Esophagus muscularis mucosa (tissue), 4 donors: ENCODE data around the gene ENDOU.

ENCODE experiments used
- EP300 ChIP-seq: sonication (generic); formaldehyde crosslinking; IDR thresholded peaks from one replicate; pipeline ENCODE4 v1.6.1; 2017; ENCODE audit warnings: antibody characterized with exemption
- POLR2A ChIP-seq: fragments of 450-650 bp; IDR thresholded peaks from one replicate; pipeline ENCODE4 v1.6.1; 2017; ENCODE audit warnings: antibody characterized with exemption, moderate library complexity, mild to moderate bottlenecking, low read depth
- POLR2AphosphoS5 ChIP-seq, 2 donors: sonication (generic); formaldehyde crosslinking; IDR thresholded peaks; one replicate each; pipeline ENCODE4 v1.6.1; 2017; ENCODE audit warnings: antibody characterized with exemption in 2 of 2
- TF ChIP-seq, protein P1 (sequence below), 3 experiments: fragments of 200-600 bp in 2 of 3; fragments of 450-650 bp in 1 of 3; sonication (generic) in 2 of 3; IDR thresholded peaks; one replicate each; pipeline ENCODE4 v1.5.1; 2017 to 2019; ENCODE audit warnings: antibody characterized with exemption in 3 of 3, mild to moderate bottlenecking in 2 of 3, moderate library complexity in 1 of 3

DNA sequence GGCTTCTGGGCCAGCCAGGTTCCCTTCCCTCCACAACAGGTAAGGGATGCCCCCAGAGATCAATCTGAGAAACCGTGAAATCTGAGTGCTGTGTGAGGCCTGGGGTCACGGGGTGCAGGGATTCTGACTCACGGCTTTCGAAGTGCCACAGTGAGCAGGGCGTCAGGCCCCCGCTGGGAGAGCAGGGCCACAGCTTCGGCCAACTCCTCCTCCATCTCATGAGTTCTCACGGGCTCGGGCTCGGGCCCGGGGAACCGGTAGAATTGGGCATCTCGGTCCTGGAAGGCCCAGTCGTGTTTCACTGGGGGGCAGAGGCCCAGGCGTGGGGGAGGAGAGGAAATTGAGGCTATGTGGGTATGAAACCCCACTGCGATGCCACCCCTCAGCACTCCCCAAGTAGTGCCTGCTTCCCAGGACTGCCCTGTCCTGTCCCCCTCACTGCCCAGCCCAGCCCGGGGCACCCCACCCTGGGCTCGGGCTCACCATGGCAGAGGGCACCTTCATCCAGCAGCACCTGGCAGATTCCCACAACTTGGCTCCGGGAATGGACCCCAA lies 25.7 kb upstream of the ENDOU start:
- TF ChIP-seq, protein P1, sequence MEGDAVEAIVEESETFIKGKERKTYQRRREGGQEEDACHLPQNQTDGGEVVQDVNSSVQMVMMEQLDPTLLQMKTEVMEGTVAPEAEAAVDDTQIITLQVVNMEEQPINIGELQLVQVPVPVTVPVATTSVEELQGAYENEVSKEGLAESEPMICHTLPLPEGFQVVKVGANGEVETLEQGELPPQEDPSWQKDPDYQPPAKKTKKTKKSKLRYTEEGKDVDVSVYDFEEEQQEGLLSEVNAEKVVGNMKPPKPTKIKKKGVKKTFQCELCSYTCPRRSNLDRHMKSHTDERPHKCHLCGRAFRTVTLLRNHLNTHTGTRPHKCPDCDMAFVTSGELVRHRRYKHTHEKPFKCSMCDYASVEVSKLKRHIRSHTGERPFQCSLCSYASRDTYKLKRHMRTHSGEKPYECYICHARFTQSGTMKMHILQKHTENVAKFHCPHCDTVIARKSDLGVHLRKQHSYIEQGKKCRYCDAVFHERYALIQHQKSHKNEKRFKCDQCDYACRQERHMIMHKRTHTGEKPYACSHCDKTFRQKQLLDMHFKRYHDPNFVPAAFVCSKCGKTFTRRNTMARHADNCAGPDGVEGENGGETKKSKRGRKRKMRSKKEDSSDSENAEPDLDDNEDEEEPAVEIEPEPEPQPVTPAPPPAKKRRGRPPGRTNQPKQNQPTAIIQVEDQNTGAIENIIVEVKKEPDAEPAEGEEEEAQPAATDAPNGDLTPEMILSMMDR (IDR thresholded peaks at IDR 0.05) = no peak
- TF ChIP-seq POLR2AphosphoS5 (IDR thresholded peaks at IDR 0.05) (no peak), POLR2A (no peak), EP300 (no peak)
